NB4 (cell line): ENCODE measurements around the gene SLC43A3.

Experiments
- DNase-seq: peaks from one replicate; pipeline ENCODE4 v3.0.0; 2010; ENCODE audit warnings: low read depth
- H3K4me3 ChIP-seq: one replicate; pipeline ENCODE4 v1.5.1; 2011; ENCODE audit warnings: mild to moderate bottlenecking, low read depth, low read length, moderate library complexity
- MYC ChIP-seq: IDR thresholded peaks from 2 replicates; pipeline ENCODE4 v1.6.1; 2011; ENCODE audit warnings: low read depth, low read length
- POLR2A ChIP-seq: IDR thresholded peaks from 2 replicates; pipeline ENCODE4 v1.6.1; 2011; ENCODE audit warnings: mild to moderate bottlenecking; ENCODE audit not compliant: insufficient read length; ENCODE audit errors: extremely low read depth
- TF ChIP-seq, protein P1 (sequence below): IDR thresholded peaks from one replicate; pipeline ENCODE4 v1.5.1; 2012; ENCODE audit warnings: low read depth, low read length
- TF ChIP-seq, protein P2 (sequence below): IDR thresholded peaks from 2 replicates; pipeline ENCODE4 v1.6.1; 2011; ENCODE audit warnings: low read depth, low read length

SLC43A3 gene

DNA sequence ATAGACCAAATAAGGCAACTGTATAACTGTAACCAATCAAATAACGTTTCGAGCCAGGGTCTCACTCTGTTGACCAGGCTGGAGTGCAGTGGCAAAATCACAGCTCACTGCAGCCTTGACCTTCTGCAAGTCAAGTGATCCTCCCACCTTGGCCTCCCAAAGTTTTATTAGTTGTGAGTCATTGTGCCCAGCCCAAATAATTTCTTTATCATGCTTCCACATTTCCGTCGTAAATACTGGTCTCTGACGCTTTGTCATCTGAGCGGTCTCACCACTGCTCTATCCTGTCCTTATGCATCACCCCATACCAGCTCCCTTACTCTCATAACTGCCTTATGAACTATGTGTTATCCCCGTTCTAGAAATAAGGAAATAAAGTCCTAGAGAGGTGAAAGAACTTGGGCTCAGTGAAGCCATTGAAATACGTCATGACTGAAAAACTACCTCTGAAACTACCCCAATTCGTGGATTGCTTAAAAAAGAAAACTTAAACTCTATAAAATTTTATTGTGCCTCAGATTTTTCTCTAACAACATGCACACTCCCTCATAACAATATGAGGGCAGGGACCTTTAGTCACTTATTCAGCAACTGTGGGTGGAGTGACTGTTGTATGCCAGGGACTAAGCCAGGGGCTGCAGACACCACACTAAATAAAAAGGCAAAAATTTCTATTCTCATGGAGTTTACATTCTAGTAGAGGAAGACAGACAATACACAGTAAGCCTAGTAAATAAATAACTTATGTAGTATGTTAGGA lies 17.6 kb upstream of the SLC43A3 start:
- DNase-seq = peak; percentile 92
- H3K4me3 ChIP-seq = no peak overlapping the region
- TF ChIP-seq, protein P1, sequence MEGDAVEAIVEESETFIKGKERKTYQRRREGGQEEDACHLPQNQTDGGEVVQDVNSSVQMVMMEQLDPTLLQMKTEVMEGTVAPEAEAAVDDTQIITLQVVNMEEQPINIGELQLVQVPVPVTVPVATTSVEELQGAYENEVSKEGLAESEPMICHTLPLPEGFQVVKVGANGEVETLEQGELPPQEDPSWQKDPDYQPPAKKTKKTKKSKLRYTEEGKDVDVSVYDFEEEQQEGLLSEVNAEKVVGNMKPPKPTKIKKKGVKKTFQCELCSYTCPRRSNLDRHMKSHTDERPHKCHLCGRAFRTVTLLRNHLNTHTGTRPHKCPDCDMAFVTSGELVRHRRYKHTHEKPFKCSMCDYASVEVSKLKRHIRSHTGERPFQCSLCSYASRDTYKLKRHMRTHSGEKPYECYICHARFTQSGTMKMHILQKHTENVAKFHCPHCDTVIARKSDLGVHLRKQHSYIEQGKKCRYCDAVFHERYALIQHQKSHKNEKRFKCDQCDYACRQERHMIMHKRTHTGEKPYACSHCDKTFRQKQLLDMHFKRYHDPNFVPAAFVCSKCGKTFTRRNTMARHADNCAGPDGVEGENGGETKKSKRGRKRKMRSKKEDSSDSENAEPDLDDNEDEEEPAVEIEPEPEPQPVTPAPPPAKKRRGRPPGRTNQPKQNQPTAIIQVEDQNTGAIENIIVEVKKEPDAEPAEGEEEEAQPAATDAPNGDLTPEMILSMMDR = no peak

DNA sequence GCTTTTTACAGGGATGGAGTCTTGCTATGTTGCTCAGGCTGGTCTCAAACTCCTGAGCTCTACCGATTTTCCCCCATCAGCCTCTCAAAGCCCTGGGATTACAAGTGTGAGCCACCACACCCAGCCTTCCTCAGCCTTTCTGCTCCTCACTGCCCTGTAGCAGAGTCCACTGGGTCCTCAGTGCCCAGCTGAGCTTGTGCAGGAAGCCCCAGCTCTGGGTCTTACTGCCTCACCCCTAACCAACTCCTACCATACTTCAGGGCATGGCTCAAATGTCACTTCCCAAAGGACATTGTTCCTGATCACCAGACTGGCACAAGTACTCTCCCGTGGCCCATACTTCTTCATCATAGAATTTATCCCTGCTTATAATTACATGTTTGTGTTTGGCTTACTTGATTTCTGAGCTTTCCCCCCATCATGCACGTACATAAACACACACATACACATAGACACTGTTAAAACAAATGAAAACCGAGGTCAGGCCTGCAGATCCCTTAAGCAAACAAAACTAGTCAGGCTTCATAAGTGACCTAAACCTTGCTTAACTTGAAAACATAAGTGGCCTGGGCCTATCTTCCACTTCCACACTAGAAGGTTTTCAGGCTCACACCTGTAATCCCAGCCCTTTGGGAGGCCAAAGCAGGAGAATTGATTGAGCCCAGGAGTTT lies 14.0 kb upstream of the SLC43A3 start:
- no peak for DNase-seq
- TF ChIP-seq, protein P1 = no peak
- TF ChIP-seq MYC = no peak

DNA sequence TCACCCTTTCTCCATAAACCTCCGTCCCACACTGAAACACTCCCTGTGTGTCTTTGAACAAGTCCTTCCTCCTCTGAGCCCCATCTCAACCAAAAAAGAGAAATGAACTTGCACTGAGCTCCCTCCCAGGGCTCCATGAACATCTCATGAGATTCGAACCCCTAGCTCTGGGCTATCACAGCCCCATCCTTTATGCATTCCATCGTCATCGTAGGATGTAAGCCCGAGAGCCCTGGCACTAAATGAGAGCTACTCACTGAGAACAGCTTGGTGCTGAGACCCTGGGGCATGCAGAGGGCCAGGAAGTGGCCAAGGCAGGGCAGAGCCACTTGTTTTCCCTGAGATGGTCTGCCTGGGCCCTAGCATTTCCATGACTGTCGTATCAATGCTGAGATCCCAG lies 12.9 kb upstream of the SLC43A3 start:
- no peak for DNase-seq
- TF ChIP-seq, protein P2, sequence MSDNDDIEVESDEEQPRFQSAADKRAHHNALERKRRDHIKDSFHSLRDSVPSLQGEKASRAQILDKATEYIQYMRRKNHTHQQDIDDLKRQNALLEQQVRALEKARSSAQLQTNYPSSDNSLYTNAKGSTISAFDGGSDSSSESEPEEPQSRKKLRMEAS = no peak
- TF ChIP-seq POLR2A = no peak
- TF ChIP-seq, protein P1 = no peak
- no peak for TF ChIP-seq MYC
- no peak overlapping the region for H3K4me3 ChIP-seq

More for the DNA sequence above, 14.0 kb upstream of the SLC43A3 start:
- no peak overlapping the region for H3K4me3 ChIP-seq

DNA sequence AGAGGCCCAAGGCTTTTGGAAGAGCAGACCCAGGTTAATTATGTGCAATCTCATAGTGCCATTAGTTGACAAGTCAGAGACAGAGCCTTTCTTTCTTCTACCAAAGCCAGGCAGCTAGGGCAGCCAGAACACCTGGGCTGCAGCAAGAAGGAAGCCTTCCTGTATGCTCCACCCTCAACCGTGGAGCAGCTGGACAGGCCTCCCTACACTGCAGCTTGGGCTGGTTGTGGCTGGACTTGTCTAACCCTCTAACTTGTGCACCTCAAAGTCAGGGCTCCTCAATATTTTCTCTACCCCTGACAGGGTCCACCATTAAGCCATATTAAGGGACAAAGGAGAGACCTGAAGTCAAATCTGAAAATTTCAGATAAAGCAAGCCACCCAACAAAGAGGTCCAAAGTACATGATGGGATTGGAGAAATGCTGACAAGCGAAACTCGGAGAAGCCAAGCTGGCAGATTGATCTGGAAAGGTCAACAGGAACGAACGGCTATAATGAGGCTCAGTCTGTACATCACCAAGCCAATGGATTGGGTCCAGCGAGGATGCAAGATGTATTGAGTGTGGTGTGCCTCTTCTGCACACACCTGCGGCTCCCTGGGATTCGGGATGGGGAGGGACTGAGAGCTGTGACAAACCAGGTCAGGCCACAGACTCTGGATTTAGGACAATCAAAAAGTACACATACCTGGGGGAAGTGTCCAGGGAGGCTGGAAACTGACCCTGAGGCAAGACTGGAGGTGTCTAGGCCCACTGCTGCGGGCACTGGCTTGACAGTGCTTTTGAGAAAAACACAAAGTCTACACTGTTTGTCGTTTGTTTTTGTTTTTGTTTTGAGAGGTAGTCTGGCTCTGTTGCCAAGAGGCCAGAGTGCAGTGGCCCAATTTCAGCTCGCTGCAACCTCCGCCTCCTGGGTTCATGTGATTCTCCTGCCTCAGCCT lies 11.7 kb upstream of the SLC43A3 start:
- TF ChIP-seq MYC (no peak), POLR2A (no peak)
- TF ChIP-seq, protein P1 = no peak
- TF ChIP-seq, protein P2 = no peak
- H3K4me3 ChIP-seq = no peak overlapping the region
- DNase-seq = no peak

DNA sequence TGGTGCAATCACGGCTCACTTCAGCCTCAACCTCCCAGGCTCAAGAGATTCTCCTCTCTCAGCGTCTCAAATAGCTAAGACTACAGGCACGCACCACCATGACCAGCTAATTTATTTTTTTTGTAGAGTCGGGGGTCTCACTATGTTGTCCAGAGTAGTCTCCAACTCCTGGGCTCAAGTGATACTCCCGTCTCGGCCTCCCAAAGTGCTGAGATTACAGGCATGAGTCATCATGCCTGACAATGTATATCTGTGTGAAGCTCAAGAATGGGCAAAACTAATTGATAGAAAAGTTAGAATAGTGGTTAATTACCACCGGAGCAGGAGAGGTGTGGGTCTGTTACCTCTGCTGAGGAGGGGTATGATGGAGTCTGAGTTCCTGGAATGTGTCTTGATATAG lies 9.1 kb upstream of the SLC43A3 start:
- H3K4me3 ChIP-seq = no peak overlapping the region
- TF ChIP-seq POLR2A (no peak), MYC (no peak)
- TF ChIP-seq, protein P2 = no peak
- DNase-seq = no peak
